Smooth muscle cell (in vitro differentiated cells): ENCODE measurements around the gene SYTL1. TPM values are rescaled to one million over a fixed set of nuclear protein-coding genes. Genes with fewer than 3 reads are reported as not detected.

ENCODE experiments used
- DNase-seq: peaks from one replicate; lab custom pipeline; 2025; ENCODE audit not compliant: unreplicated experiment; lab: John Stamatoyannopoulos, UW
- H2AFZ ChIP-seq: fragments of 200-600 bp; sonication (generic); 2 replicates; pipeline ENCODE4 v1.6.0; 2016; ENCODE audit warnings: antibody characterized with exemption, low read depth, mild to moderate bottlenecking
- H3F3A ChIP-seq: fragments of 200-600 bp; sonication (generic); 2 replicates; pipeline ENCODE4 v1.6.0; 2017; ENCODE audit warnings: antibody characterized with exemption, low read depth
- H3K27ac ChIP-seq: fragments of 200-600 bp; sonication (generic); 2 replicates; pipeline ENCODE4 v1.5.1; 2016; ENCODE audit warnings: low read depth, mild to moderate bottlenecking
- H3K27me3 ChIP-seq: fragments of 200-600 bp; sonication (generic); 2 replicates; pipeline ENCODE4 v1.6.1; 2016; ENCODE audit warnings: low read depth, mild to moderate bottlenecking
- H3K36me3 ChIP-seq: fragments of 200-600 bp; sonication (generic); 2 replicates; pipeline ENCODE4 v1.5.1; 2016; ENCODE audit warnings: low read depth
- H3K4me1 ChIP-seq: fragments of 200-600 bp; sonication (generic); 2 replicates; pipeline ENCODE4 v1.5.1; 2016; ENCODE audit warnings: low read depth
- H3K4me2 ChIP-seq: fragments of 200-600 bp; sonication (generic); 2 replicates; pipeline ENCODE4 v1.6.0; 2016; ENCODE audit warnings: mild to moderate bottlenecking
- H3K4me3 ChIP-seq: fragments of 200-600 bp; sonication (generic); 2 replicates; pipeline ENCODE4 v1.5.1; 2016; ENCODE audit warnings: mild to moderate bottlenecking
- H3K79me2 ChIP-seq: fragments of 200-600 bp; sonication (generic); 2 replicates; pipeline ENCODE4 v1.6.0; 2016; ENCODE audit warnings: low read depth, mild to moderate bottlenecking
- H3K9ac ChIP-seq: fragments of 200-600 bp; sonication (generic); 2 replicates; pipeline ENCODE4 v1.6.0; 2016; ENCODE audit warnings: low read depth
- H3K9me3 ChIP-seq: fragments of 200-600 bp; sonication (generic); replicated peaks from 2 replicates; pipeline ENCODE4 v1.5.1; 2016; ENCODE audit warnings: low read depth
- H4K20me1 ChIP-seq: fragments of 200-600 bp; sonication (generic); 2 replicates; pipeline ENCODE4 v1.6.0; 2016; ENCODE audit warnings: low read depth
- WGBS: methylation state at CpG from one replicate; pipeline ENCODE4 v1.1.7; 2016; ENCODE audit warnings: low lambda C conversion rate; 5-methylcytosine and 5-hydroxymethylcytosine counted together
- polyA plus RNA-seq: library from polyadenylated mRNA; unstranded; fragments of >200 nt; fragmentation: Nextera tagmentation; extraction: Ambion mirVana; gene quantifications from 2 replicates; pipeline ENCODE4 v1.2.1, GENCODE V29; 2016
- total RNA-seq: library from RNA; depleted of rRNA; stranded (reverse); fragments of >200 nt; gene quantifications from 2 replicates; pipeline ENCODE4 v1.2.3, GENCODE V29; 2014
- TF ChIP-seq, protein P1 (sequence below): fragments of 200-600 bp; sonication (generic); IDR thresholded peaks from 2 replicates; pipeline ENCODE4 v1.5.1; 2017; ENCODE audit warnings: borderline replicate concordance, mild to moderate bottlenecking, antibody characterized with exemption; ENCODE audit not compliant: insufficient read depth, poor library complexity, severe bottlenecking

The SYTL1 gene
- total and polyA plus RNA-seq, 2 experiments from 2014 or later: 14.2 to 16.5 TPM

DNA sequence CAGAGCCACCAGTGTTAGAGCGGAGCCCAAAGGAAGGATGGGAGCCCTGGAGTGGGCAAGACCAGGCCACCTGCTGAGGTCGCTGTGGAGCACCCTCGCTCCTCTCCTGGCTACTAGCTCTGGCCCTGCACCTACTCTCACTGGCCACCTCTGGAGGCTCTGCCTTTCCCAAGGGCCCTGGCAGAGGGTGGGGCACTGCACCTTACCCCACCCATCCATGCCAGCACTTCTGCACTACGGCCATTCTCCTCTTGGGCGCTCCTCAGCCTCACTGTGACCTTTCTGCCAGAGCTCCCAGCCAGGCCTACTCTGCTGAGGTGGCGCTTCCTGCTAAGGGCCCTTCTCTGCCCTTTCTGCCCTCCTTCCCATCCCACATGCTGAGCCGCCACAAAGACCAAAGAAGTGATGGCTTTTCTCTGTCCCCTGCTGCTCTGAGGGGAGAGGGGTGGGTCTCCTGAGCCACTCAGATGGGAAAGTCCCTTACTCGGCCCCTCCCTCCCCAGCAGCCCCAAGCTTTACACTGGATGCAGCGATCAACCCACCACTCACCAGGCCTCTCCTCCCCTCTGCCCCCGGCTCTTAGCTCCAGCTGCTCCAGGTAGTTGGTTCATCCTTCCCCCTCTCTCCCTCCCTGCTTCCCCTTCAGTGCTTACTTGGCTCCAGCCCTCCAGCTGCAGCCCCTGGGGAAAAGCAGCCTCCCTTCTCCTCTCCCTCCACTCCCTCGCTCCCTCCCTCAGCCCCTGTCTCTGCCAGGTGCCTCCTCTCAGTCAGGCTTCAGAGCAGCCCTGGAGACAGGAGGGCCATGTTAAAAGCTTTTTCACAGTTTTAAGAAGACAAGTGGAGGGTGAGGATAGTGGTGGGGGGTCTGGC, 34.7 kb upstream of the SYTL1 start:
- Histone ChIP-seq H3F3A (no peaks in the 10 kb centered on the region), H3K79me2 (no peaks in the 10 kb centered on the region), H4K20me1 (no peaks in the 10 kb centered on the region), H3K27me3 (no peaks in the 10 kb centered on the region), H3K4me2 (no peak overlapping the region), H3K4me1 (peaks cover 22% of the 10 kb centered on the region), H2AFZ (no peak overlapping the region), H3K9ac (no peak overlapping the region), H3K27ac (no peak overlapping the region), H3K36me3 (no peaks in the 10 kb centered on the region), H3K9me3 (no peaks in the 10 kb centered on the region), H3K4me3 (no peak overlapping the region)
- TF ChIP-seq, protein P1, sequence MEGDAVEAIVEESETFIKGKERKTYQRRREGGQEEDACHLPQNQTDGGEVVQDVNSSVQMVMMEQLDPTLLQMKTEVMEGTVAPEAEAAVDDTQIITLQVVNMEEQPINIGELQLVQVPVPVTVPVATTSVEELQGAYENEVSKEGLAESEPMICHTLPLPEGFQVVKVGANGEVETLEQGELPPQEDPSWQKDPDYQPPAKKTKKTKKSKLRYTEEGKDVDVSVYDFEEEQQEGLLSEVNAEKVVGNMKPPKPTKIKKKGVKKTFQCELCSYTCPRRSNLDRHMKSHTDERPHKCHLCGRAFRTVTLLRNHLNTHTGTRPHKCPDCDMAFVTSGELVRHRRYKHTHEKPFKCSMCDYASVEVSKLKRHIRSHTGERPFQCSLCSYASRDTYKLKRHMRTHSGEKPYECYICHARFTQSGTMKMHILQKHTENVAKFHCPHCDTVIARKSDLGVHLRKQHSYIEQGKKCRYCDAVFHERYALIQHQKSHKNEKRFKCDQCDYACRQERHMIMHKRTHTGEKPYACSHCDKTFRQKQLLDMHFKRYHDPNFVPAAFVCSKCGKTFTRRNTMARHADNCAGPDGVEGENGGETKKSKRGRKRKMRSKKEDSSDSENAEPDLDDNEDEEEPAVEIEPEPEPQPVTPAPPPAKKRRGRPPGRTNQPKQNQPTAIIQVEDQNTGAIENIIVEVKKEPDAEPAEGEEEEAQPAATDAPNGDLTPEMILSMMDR: no peak
- no peak for DNase-seq
- WGBS: 71% methylated on average over 9 of the region's 11 CpGs

DNA sequence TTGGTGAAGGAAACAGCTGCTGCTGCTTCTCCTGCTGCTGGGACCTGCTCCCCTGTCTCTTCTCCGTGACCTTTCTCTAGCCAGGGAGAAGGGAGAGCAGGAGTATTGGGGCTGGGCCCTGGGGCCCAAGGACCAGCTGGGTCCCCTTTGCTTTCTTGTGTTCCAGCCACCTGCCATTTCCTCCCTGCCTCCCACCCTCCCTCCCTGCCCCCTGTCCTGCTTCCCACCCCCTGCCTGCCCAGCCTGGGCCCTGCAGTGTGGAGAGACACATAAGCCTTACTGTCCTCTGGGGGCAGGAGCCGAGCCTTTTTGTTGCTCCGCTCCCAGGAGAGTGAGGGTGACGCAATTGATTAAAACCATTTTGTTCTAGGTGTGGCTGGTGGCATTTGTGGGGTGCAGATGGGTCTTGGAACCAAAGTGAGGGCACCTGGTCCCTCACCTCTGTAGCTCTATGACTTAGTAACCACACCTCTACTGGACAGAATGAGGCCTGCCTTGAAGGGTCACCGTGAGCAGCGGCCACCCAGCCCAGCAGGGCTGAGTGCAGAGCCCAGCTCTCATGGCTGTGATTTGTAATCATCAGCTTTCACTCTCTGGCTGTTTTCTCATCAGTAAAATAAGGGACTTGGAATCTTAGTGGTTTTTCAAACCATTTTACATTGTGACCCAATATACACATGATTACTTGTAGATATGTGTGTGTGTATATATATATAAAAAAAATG, 33.8 kb upstream of the SYTL1 start:
- WGBS: 95% methylated on average over 6 of the region's 6 CpGs
- no peak overlapping the region for H3K4me2 ChIP-seq
- no peak for DNase-seq
- no peak overlapping the region for H3K9ac ChIP-seq
- H3K27me3 ChIP-seq: no peaks in the 10 kb centered on the region
- H2AFZ ChIP-seq: no peak overlapping the region
- no peak overlapping the region for H3K27ac ChIP-seq
- H3K79me2 ChIP-seq: no peaks in the 10 kb centered on the region
- H3K36me3 ChIP-seq: no peaks in the 10 kb centered on the region
- no peaks in the 10 kb centered on the region for H3F3A ChIP-seq
- H3K9me3 ChIP-seq: no peaks in the 10 kb centered on the region
- no peak overlapping the region for H3K4me3 ChIP-seq
- TF ChIP-seq, protein P1: no peak
- H4K20me1 ChIP-seq: no peaks in the 10 kb centered on the region
- peaks cover 22% of the 10 kb centered on the region for H3K4me1 ChIP-seq

DNA sequence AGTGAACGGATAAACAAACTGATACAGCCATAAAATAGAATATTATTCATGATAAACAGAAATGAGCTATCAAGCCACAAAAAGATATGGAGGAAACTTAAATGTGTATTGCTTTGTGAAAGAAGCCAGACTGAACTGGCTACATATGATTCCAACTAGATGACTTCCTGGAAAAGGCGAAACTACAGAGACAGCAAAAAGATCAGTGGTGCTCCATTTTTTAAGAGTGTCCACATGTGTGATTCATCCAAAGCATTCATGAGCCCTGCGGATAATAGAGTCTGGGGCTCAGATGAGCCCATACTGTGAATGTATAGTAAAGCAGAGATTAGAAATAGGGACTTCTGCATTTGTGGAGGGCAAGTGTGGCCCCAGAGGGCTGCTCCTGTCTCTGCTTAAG, 27.7 kb upstream of the SYTL1 start:
- Histone ChIP-seq H3F3A (no peaks in the 10 kb centered on the region), H2AFZ (no peak overlapping the region), H3K36me3 (no peaks in the 10 kb centered on the region), H3K27me3 (no peaks in the 10 kb centered on the region), H3K4me1 (no peaks in the 10 kb centered on the region), H3K27ac (no peak overlapping the region), H3K9ac (no peak overlapping the region), H4K20me1 (no peaks in the 10 kb centered on the region), H3K4me3 (no peak overlapping the region), H3K79me2 (no peaks in the 10 kb centered on the region), H3K9me3 (no peaks in the 10 kb centered on the region), H3K4me2 (no peak overlapping the region)
- DNase-seq: no peak
- TF ChIP-seq, protein P1: no peak
- WGBS: 71% methylated on average over 3 of the region's 3 CpGs
